GM23338 (cell line): ENCODE data around the gene CACNA1F. TPM values are rescaled to one million over a fixed set of nuclear protein-coding genes. Genes with fewer than 3 reads are reported as not detected.

Experiments used
- ATAC-seq: fragments of 200-7000 bp; cut with Tn5 transposase; 3 replicates; pipeline ENCODE4 v1.9.1; 2020
- DNase-seq: peaks from one replicate; pipeline ENCODE4 v3.0.0-alpha.2; 2015; ENCODE audit warnings: low spot score
- H2AFZ ChIP-seq: fragments of 200-600 bp; sonication (generic); 2 replicates; pipeline ENCODE4 v1.8.0; 2016; ENCODE audit warnings: antibody characterized with exemption, mild to moderate bottlenecking, moderate library complexity
- H3F3A ChIP-seq: fragments of 200-600 bp; sonication (generic); replicated peaks from 2 replicates; pipeline ENCODE4 v1.8.0; 2017; ENCODE audit warnings: antibody characterized with exemption, mixed run types, low read depth
- H3K27ac ChIP-seq: fragments of 200-600 bp; sonication (generic); 2 replicates; pipeline ENCODE4 v1.6.1; 2016; ENCODE audit warnings: low read depth
- H3K27me3 ChIP-seq: fragments of 200-600 bp; sonication (generic); 2 replicates; pipeline ENCODE4 v1.8.0; 2016; ENCODE audit warnings: mild to moderate bottlenecking, mixed run types, moderate library complexity; ENCODE audit not compliant: insufficient read depth
- H3K36me3 ChIP-seq: fragments of 200-600 bp; sonication (generic); 2 replicates; pipeline ENCODE4 v1.8.0; 2016; ENCODE audit warnings: mild to moderate bottlenecking; ENCODE audit not compliant: insufficient read depth
- H3K4me1 ChIP-seq: fragments of 200-600 bp; sonication (generic); 2 replicates; pipeline ENCODE4 v1.8.0; 2016; ENCODE audit warnings: mild to moderate bottlenecking, moderate library complexity; ENCODE audit not compliant: insufficient read depth
- H3K4me2 ChIP-seq: fragments of 200-600 bp; sonication (generic); 2 replicates; pipeline ENCODE4 v1.7.1; 2017; ENCODE audit warnings: mixed run types
- H3K4me3 ChIP-seq: fragments of 200-600 bp; sonication (generic); 2 replicates; pipeline ENCODE4 v1.6.1; 2016; ENCODE audit warnings: mixed run types
- H3K79me2 ChIP-seq: fragments of 200-600 bp; sonication (generic); replicated peaks from 2 replicates; pipeline ENCODE4 v1.8.0; 2017; ENCODE audit warnings: mild to moderate bottlenecking; ENCODE audit not compliant: insufficient read depth
- H3K9me2 ChIP-seq: fragments of 200-600 bp; sonication (generic); 2 replicates; pipeline ENCODE4 v1.8.0; 2017; ENCODE audit not compliant: insufficient read depth
- H4K20me1 ChIP-seq: fragments of 200-600 bp; sonication (generic); replicated peaks from 2 replicates; pipeline ENCODE4 v1.8.0; 2017; ENCODE audit warnings: mild to moderate bottlenecking; ENCODE audit not compliant: insufficient read depth
- H3K27ac Mint-ChIP-seq: 2 replicates; pipeline ENCODE4 v1.8.0; 2020; ENCODE audit warnings: inconsistent platforms, mild to moderate bottlenecking, moderate library complexity, mixed read lengths
- H3K27me3 Mint-ChIP-seq: 3 replicates; pipeline ENCODE4 v1.8.0; 2022; ENCODE audit warnings: low read depth, mild to moderate bottlenecking, moderate library complexity, mixed read lengths, inconsistent platforms; ENCODE audit not compliant: insufficient read depth, poor library complexity
- H3K36me3 Mint-ChIP-seq: 3 replicates; pipeline ENCODE4 v1.8.0; 2021; ENCODE audit warnings: low read depth, mild to moderate bottlenecking, inconsistent platforms, moderate library complexity, mixed read lengths
- H3K4me1 Mint-ChIP-seq: 3 replicates; pipeline ENCODE4 v1.8.0; 2020; ENCODE audit warnings: mild to moderate bottlenecking, inconsistent platforms, mixed read lengths
- H3K4me3 Mint-ChIP-seq: 3 replicates; pipeline ENCODE4 v1.8.0; 2021; ENCODE audit warnings: moderate library complexity, mild to moderate bottlenecking, inconsistent platforms, mixed read lengths
- H3K9me3 Mint-ChIP-seq: 3 replicates; pipeline ENCODE4 v1.8.0; 2020; ENCODE audit warnings: moderate library complexity, mild to moderate bottlenecking, inconsistent platforms, mixed read lengths
- EZH2phosphoT487 ChIP-seq: fragments of 200-600 bp; sonication (generic); IDR thresholded peaks from one replicate; pipeline ENCODE4 v1.8.1; 2018; ENCODE audit warnings: antibody characterized with exemption; ENCODE audit not compliant: unreplicated experiment
- NANOG ChIP-seq: IDR thresholded peaks from 2 replicates; pipeline ENCODE4 v1.6.1; 2016; ENCODE audit warnings: antibody characterized with exemption, borderline replicate concordance
- STAT1 ChIP-seq: IDR thresholded peaks from one replicate; pipeline ENCODE4 v1.6.1; 2016; ENCODE audit warnings: antibody characterized with exemption; ENCODE audit not compliant: unreplicated experiment
- ZNF114 ChIP-seq: fragments of 250-450 bp; sonication (Bioruptor Pico); IDR thresholded peaks from 2 replicates; pipeline ENCODE4 v1.5.0; 2020; ENCODE audit warnings: mild to moderate bottlenecking, moderate library complexity
- ZNF331 ChIP-seq: fragments of 250-450 bp; sonication (Bioruptor Pico); IDR thresholded peaks from 2 replicates; pipeline ENCODE4 v1.5.0; 2020; ENCODE audit warnings: low read depth, mild to moderate bottlenecking, moderate library complexity
- polyA plus RNA-seq: library from polyadenylated mRNA; unstranded; fragments of >200 nt; fragmentation: Nextera tagmentation; extraction: Ambion mirVana; gene quantifications from 2 replicates; pipeline ENCODE4 v1.2.1, GENCODE V29; 2016
- total RNA-seq: library from RNA; depleted of rRNA; stranded (reverse); fragments of >200 nt; shearing (Covaris generic); gene quantifications from 2 replicates; pipeline ENCODE4 v1.2.3, GENCODE V29; 2014
- TF ChIP-seq, protein P1 (sequence below), 2 experiments: fragments of 200-600 bp in 1 of 2; sonication (generic) in 1 of 2; conservative IDR thresholded peaks; 2 replicates each; pipeline versions ENCODE4 v1.5.1 to v1.6.1; 2016 to 2017; ENCODE audit warnings: antibody characterized with exemption in 2 of 2, low read depth in 2 of 2, mild to moderate bottlenecking in 2 of 2, moderate library complexity in 1 of 2
- TF ChIP-seq, protein P2 (sequence below): IDR thresholded peaks from 2 replicates; pipeline ENCODE4 v1.6.1; 2016; ENCODE audit warnings: antibody characterized with exemption
- TF ChIP-seq, protein P3 (sequence below): IDR thresholded peaks from one replicate; pipeline ENCODE4 v1.6.1; 2018; ENCODE audit warnings: antibody characterized with exemption; ENCODE audit not compliant: unreplicated experiment
- TF ChIP-seq, protein P4 (sequence below): fragments of 250-450 bp; sonication (Bioruptor Pico); IDR thresholded peaks from 2 replicates; pipeline ENCODE4 v1.5.0; 2020; ENCODE audit warnings: mild to moderate bottlenecking, moderate library complexity

The CACNA1F gene
- total and polyA plus RNA-seq, 2 experiments from 2014 or later, result 0.44 to 0.90 TPM

DNA sequence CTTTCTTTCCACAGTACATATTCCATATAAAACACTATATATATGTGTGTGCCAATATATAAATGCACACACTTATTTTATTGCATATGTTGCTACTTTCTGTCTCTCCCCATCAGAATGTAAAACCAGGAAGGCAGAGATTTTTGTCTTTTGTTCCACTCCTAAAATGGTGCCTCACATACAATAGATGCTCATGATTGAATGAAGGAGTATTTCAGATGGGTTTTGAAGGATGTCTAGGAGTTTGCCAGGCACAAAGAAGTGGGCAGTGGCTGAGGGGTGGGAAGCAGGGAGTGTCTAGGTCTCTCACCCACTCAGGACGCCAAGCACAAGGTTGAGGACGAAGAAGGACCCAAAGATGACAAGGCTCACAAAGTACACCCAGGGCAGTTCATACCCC lies 5.4 kb downstream of the CACNA1F start:
- no peaks in the 10 kb centered on the region for H3K9me3 Mint-ChIP-seq

More for the DNA sequence above, 5.4 kb downstream of the CACNA1F start:
- peaks cover 10% of the 10 kb centered on the region; the same call in 2 of the 3 replicates for H3K4me1 Mint-ChIP-seq
- no peaks in the 10 kb centered on the region for H3K27me3 ChIP-seq
- H3K27me3 Mint-ChIP-seq, result peaks cover 14% of the 10 kb centered on the region
- TF ChIP-seq, protein P1, sequence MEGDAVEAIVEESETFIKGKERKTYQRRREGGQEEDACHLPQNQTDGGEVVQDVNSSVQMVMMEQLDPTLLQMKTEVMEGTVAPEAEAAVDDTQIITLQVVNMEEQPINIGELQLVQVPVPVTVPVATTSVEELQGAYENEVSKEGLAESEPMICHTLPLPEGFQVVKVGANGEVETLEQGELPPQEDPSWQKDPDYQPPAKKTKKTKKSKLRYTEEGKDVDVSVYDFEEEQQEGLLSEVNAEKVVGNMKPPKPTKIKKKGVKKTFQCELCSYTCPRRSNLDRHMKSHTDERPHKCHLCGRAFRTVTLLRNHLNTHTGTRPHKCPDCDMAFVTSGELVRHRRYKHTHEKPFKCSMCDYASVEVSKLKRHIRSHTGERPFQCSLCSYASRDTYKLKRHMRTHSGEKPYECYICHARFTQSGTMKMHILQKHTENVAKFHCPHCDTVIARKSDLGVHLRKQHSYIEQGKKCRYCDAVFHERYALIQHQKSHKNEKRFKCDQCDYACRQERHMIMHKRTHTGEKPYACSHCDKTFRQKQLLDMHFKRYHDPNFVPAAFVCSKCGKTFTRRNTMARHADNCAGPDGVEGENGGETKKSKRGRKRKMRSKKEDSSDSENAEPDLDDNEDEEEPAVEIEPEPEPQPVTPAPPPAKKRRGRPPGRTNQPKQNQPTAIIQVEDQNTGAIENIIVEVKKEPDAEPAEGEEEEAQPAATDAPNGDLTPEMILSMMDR (conservative IDR thresholded peaks at IDR 0.05; ENCODE audit: low read depth in 2 of 2), result no peak
- TF ChIP-seq EZH2phosphoT487, result no peak
- no peak for TF ChIP-seq ZNF331 (CRISPR knock-in tag)
- TF ChIP-seq, protein P2, sequence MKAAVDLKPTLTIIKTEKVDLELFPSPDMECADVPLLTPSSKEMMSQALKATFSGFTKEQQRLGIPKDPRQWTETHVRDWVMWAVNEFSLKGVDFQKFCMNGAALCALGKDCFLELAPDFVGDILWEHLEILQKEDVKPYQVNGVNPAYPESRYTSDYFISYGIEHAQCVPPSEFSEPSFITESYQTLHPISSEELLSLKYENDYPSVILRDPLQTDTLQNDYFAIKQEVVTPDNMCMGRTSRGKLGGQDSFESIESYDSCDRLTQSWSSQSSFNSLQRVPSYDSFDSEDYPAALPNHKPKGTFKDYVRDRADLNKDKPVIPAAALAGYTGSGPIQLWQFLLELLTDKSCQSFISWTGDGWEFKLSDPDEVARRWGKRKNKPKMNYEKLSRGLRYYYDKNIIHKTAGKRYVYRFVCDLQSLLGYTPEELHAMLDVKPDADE, result no peak
- TF ChIP-seq, protein P3, sequence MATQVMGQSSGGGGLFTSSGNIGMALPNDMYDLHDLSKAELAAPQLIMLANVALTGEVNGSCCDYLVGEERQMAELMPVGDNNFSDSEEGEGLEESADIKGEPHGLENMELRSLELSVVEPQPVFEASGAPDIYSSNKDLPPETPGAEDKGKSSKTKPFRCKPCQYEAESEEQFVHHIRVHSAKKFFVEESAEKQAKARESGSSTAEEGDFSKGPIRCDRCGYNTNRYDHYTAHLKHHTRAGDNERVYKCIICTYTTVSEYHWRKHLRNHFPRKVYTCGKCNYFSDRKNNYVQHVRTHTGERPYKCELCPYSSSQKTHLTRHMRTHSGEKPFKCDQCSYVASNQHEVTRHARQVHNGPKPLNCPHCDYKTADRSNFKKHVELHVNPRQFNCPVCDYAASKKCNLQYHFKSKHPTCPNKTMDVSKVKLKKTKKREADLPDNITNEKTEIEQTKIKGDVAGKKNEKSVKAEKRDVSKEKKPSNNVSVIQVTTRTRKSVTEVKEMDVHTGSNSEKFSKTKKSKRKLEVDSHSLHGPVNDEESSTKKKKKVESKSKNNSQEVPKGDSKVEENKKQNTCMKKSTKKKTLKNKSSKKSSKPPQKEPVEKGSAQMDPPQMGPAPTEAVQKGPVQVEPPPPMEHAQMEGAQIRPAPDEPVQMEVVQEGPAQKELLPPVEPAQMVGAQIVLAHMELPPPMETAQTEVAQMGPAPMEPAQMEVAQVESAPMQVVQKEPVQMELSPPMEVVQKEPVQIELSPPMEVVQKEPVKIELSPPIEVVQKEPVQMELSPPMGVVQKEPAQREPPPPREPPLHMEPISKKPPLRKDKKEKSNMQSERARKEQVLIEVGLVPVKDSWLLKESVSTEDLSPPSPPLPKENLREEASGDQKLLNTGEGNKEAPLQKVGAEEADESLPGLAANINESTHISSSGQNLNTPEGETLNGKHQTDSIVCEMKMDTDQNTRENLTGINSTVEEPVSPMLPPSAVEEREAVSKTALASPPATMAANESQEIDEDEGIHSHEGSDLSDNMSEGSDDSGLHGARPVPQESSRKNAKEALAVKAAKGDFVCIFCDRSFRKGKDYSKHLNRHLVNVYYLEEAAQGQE, result no peak
- TF ChIP-seq NANOG, result no peak
- TF ChIP-seq, protein P4, sequence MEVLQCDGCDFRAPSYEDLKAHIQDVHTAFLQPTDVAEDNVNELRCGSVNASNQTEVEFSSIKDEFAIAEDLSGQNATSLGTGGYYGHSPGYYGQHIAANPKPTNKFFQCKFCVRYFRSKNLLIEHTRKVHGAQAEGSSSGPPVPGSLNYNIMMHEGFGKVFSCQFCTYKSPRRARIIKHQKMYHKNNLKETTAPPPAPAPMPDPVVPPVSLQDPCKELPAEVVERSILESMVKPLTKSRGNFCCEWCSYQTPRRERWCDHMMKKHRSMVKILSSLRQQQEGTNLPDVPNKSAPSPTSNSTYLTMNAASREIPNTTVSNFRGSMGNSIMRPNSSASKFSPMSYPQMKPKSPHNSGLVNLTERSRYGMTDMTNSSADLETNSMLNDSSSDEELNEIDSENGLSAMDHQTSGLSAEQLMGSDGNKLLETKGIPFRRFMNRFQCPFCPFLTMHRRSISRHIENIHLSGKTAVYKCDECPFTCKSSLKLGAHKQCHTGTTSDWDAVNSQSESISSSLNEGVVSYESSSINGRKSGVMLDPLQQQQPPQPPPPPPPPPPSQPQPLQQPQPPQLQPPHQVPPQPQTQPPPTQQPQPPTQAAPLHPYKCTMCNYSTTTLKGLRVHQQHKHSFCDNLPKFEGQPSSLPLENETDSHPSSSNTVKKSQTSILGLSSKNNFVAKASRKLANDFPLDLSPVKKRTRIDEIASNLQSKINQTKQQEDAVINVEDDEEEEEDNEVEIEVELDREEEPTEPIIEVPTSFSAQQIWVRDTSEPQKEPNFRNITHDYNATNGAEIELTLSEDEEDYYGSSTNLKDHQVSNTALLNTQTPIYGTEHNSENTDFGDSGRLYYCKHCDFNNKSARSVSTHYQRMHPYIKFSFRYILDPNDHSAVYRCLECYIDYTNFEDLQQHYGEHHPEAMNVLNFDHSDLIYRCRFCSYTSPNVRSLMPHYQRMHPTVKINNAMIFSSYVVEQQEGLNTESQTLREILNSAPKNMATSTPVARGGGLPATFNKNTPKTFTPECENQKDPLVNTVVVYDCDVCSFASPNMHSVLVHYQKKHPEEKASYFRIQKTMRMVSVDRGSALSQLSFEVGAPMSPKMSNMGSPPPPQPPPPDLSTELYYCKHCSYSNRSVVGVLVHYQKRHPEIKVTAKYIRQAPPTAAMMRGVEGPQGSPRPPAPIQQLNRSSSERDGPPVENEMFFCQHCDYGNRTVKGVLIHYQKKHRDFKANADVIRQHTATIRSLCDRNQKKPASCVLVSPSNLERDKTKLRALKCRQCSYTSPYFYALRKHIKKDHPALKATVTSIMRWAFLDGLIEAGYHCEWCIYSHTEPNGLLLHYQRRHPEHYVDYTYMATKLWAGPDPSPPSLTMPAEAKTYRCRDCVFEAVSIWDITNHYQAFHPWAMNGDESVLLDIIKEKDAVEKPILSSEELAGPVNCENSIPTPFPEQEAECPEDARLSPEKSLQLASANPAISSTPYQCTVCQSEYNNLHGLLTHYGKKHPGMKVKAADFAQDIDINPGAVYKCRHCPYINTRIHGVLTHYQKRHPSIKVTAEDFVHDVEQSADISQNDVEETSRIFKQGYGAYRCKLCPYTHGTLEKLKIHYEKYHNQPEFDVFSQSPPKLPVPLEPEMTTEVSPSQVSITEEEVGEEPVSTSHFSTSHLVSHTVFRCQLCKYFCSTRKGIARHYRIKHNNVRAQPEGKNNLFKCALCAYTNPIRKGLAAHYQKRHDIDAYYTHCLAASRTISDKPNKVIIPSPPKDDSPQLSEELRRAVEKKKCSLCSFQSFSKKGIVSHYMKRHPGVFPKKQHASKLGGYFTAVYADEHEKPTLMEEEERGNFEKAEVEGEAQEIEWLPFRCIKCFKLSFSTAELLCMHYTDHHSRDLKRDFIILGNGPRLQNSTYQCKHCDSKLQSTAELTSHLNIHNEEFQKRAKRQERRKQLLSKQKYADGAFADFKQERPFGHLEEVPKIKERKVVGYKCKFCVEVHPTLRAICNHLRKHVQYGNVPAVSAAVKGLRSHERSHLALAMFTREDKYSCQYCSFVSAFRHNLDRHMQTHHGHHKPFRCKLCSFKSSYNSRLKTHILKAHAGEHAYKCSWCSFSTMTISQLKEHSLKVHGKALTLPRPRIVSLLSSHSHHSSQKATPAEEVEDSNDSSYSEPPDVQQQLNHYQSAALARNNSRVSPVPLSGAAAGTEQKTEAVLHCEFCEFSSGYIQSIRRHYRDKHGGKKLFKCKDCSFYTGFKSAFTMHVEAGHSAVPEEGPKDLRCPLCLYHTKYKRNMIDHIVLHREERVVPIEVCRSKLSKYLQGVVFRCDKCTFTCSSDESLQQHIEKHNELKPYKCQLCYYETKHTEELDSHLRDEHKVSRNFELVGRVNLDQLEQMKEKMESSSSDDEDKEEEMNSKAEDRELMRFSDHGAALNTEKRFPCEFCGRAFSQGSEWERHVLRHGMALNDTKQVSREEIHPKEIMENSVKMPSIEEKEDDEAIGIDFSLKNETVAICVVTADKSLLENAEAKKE (CRISPR knock-in tag), result no peak
- no peak for TF ChIP-seq ZNF114
- TF ChIP-seq STAT1, result no peak
- no peak overlapping the region for H2AFZ ChIP-seq
- H3K4me3 ChIP-seq, result no peak overlapping the region
- no peaks in the 10 kb centered on the region; the same call in 2 of the 3 replicates for H3K36me3 Mint-ChIP-seq
- H3K27ac Mint-ChIP-seq, result no peak overlapping the region
- no peaks in the 10 kb centered on the region for H3K9me2 ChIP-seq
- ATAC-seq (no peak), DNase-seq (no peak)
- no peaks in the 10 kb centered on the region for H3K36me3 ChIP-seq
- H4K20me1 ChIP-seq, result no peaks in the 10 kb centered on the region
- no peak overlapping the region for H3K27ac ChIP-seq
- no peaks in the 10 kb centered on the region for H3K79me2 ChIP-seq
- H3K4me3 Mint-ChIP-seq, result no peak overlapping the region
- H3K4me1 ChIP-seq, result no peaks in the 10 kb centered on the region
- H3F3A ChIP-seq, result no peaks in the 10 kb centered on the region
- H3K4me2 ChIP-seq, result no peak overlapping the region
